ENCODE measurements around the gene RNF4. TPM values are rescaled to one million over a fixed set of nuclear protein-coding genes. Genes with fewer than 3 reads are reported as not detected.

RNF4 gene
- polyA plus RNA-seq, 3 donors = 28.8 to 41.3 (median 37.0) TPM

DNA sequence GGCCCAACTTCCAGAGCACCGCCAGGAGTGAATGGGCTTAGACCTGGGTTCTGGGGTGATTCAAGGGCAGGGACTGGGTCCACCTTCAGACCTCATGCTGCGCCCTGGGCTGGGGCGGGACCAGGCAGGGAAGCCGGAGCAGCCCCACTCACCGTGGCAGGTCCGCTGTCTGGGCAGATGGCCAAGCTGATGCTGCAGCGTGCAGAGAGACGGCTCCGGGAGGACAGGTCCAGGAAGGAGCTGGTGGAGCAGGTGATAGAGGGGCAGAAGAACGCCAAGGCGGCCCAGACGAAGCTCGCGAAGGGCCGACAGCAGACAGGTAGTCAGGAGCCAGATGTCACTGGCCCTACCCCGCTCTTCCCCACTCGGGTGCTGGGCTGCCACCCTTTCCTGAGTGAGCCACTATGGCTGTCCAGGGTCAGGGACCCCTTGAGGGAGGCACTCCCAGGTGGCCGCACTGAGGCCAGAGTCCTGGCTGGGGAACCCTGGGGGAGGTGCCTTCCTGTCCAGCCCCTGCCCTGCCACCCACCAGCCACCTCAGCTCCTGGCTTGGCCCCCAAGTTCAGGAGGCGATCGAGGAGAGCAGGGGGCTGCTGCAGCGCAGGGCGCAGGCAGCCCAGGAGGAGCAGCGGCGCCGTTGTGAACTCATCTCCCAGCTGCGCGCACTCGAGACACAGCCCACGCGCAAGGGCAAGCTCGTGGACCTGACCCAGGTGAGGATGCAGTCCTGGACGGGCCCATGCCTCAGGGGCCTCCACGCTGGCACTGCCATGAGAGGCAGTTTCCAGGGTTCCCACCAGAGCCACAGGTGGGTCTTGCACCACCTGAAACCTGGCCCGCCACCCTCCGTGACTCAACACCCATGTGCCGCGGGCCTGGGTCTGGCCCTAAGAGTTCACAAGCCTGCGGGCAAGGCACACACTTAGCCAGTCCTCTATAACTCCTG is 10.1 kb upstream of the RNF4 start:
- Mint-ChIP-seq H3K27me3 (ENCODE audit: low read depth in 3 of 3) (peaks cover 35 to 40% (median 38%) of the 10 kb centered on the region in 3 donors), H3K4me3 (no peak overlapping the region), H3K36me3 (peaks cover 0 to 4% of the 10 kb centered on the region in 2 donors), H3K27ac (no peak overlapping the region), H3K4me1 (peaks cover 14% of the 10 kb centered on the region), H3K9me3 (peaks cover 0 to 3% (median 0%) of the 10 kb centered on the region in 7 donors)
- H3K9me3 ChIP-seq (replicated peaks in 1 of 2; ENCODE audit: control insufficient read depth in 1 of 2, insufficient read depth in 1 of 2, low read length in 2 of 2) = peaks cover 0 to 6% of the 10 kb centered on the region in 2 donors
- H4K20me1 ChIP-seq (ENCODE audit: insufficient read depth, low read length) = no peaks in the 10 kb centered on the region
- no peak overlapping the region for H3K27ac ChIP-seq (ENCODE audit: low read depth in 1 of 2, low read length in 2 of 2)
- H3K4me3 ChIP-seq (replicated peaks in 1 of 3; ENCODE audit: low read depth in 2 of 3, low read length in 3 of 3) = no peak overlapping the region
- H3K4me1 ChIP-seq (ENCODE audit: control insufficient read depth in 1 of 2, insufficient read depth in 2 of 2, low read length in 2 of 2) = peaks cover 8 to 14% of the 10 kb centered on the region in 2 donors
- H2AFZ ChIP-seq (ENCODE audit: insufficient read depth, low read depth, low read length, poor library complexity, severe bottlenecking) = no peak overlapping the region
- DNase-seq = no peak
- H3K9ac ChIP-seq (ENCODE audit: insufficient read depth, low read length, poor library complexity, severe bottlenecking) = no peak overlapping the region
- no peaks in the 10 kb centered on the region for H3K36me3 ChIP-seq (replicated peaks in 1 of 2; ENCODE audit: control insufficient read depth in 1 of 2, insufficient read depth in 2 of 2, low read length in 2 of 2)
- 91% methylated on average over 33 of the region's 38 CpGs for WGBS (ENCODE audit: insufficient coverage)
- intact Hi-C loops (cut with micrococcal nuclease) = no loop called here
- TF ChIP-seq, protein P1, sequence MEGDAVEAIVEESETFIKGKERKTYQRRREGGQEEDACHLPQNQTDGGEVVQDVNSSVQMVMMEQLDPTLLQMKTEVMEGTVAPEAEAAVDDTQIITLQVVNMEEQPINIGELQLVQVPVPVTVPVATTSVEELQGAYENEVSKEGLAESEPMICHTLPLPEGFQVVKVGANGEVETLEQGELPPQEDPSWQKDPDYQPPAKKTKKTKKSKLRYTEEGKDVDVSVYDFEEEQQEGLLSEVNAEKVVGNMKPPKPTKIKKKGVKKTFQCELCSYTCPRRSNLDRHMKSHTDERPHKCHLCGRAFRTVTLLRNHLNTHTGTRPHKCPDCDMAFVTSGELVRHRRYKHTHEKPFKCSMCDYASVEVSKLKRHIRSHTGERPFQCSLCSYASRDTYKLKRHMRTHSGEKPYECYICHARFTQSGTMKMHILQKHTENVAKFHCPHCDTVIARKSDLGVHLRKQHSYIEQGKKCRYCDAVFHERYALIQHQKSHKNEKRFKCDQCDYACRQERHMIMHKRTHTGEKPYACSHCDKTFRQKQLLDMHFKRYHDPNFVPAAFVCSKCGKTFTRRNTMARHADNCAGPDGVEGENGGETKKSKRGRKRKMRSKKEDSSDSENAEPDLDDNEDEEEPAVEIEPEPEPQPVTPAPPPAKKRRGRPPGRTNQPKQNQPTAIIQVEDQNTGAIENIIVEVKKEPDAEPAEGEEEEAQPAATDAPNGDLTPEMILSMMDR (IDR thresholded peaks at IDR 0.05) = no peak
- no peak overlapping the region for H3K4me2 ChIP-seq (replicated peaks; ENCODE audit: extremely low read depth, low read length, poor library complexity, severe bottlenecking)
- peaks cover 11 to 23% of the 10 kb centered on the region in 2 donors for H3K27me3 ChIP-seq (ENCODE audit: control insufficient read depth in 2 of 2, insufficient read depth in 2 of 2, low read length in 2 of 2)
- H3K79me2 ChIP-seq (ENCODE audit: insufficient read depth, low read length) = no peaks in the 10 kb centered on the region

DNA sequence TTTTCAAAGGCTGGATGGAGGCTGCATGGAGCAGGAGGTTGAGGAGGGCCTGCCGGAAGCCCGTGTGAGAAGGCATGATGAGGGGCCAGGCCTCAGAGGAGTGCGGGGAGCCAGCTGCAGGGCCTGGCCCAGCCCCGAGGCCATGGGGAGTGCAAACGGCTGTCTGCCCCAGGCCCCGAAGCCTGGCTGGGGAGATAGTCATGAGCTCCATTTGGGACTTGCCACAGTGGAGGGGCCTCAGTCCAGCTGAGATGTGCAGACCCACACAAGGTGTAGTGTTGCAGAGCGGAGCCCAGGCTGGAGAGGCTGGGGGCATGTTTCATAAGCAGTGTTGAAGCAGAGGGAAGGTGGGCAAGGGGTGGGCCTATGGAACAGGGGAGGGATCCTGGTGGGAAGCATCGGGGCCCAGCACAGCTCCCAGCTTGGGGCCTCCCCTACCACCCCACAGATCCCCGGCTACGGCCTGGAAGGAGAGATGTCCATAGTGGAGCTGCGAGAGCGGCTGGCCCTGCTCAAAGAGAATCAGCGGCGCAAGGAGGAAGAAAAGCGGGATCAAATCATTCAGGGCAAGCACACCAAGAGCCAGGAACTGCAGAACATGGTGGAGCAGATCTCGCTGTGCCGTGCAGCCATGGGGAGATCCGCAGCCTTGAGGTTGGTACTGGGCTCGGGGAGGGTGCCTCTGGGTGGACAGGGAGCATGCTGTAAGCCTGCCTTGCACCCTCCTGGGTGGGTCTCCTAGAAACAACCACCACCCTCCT is 9.1 kb upstream of the RNF4 start:
- TF ChIP-seq, protein P1 (IDR thresholded peaks at IDR 0.05) = no peak
- no peak for DNase-seq
- peaks cover 0 to 6% of the 10 kb centered on the region in 2 donors for H3K9me3 ChIP-seq (replicated peaks in 1 of 2; ENCODE audit: control insufficient read depth in 1 of 2, insufficient read depth in 1 of 2, low read length in 2 of 2)
- intact Hi-C loops (cut with micrococcal nuclease) = loop anchor here (5.0 kb wide), 2 partner anchors 37 to 38 kb away; no protein-coding TSS in a partner anchor
- whole genome bisulfite sequencing (ENCODE audit: insufficient coverage) = 95% methylated on average over 15 of the region's 19 CpGs
- peaks cover 8 to 14% of the 10 kb centered on the region in 2 donors for H3K4me1 ChIP-seq (ENCODE audit: control insufficient read depth in 1 of 2, insufficient read depth in 2 of 2, low read length in 2 of 2)
- peaks cover 39 to 43% (median 42%) of the 10 kb centered on the region in 3 donors for H3K27me3 Mint-ChIP-seq (ENCODE audit: low read depth in 3 of 3)
- no peak overlapping the region for H3K27ac ChIP-seq (ENCODE audit: low read depth in 1 of 2, low read length in 2 of 2)
- no peak overlapping the region for H3K27ac Mint-ChIP-seq
- H3K36me3 Mint-ChIP-seq = peaks cover 0 to 4% of the 10 kb centered on the region in 2 donors
- H3K4me3 ChIP-seq (replicated peaks in 1 of 3; ENCODE audit: low read depth in 2 of 3, low read length in 3 of 3) = no peak overlapping the region
- H3K4me1 Mint-ChIP-seq = peaks cover 14% of the 10 kb centered on the region
- no peak overlapping the region for H3K4me2 ChIP-seq (replicated peaks; ENCODE audit: extremely low read depth, low read length, poor library complexity, severe bottlenecking)
- no peaks in the 10 kb centered on the region for H3K79me2 ChIP-seq (ENCODE audit: insufficient read depth, low read length)
- H3K36me3 ChIP-seq (replicated peaks in 1 of 2; ENCODE audit: control insufficient read depth in 1 of 2, insufficient read depth in 2 of 2, low read length in 2 of 2) = no peaks in the 10 kb centered on the region
- H3K9ac ChIP-seq (ENCODE audit: insufficient read depth, low read length, poor library complexity, severe bottlenecking) = no peak overlapping the region
- H3K4me3 Mint-ChIP-seq = no peak overlapping the region
- H2AFZ ChIP-seq (ENCODE audit: insufficient read depth, low read depth, low read length, poor library complexity, severe bottlenecking) = no peak overlapping the region
- H4K20me1 ChIP-seq (ENCODE audit: insufficient read depth, low read length) = no peaks in the 10 kb centered on the region
- peaks cover 0 to 3% (median 0%) of the 10 kb centered on the region in 7 donors for H3K9me3 Mint-ChIP-seq
- H3K27me3 ChIP-seq (ENCODE audit: control insufficient read depth in 2 of 2, insufficient read depth in 2 of 2, low read length in 2 of 2) = peaks cover 11 to 26% of the 10 kb centered on the region in 2 donors

Measured in CD14-positive monocyte (primary cell).